Endodermal cell (in vitro differentiated cells): ENCODE measurements around the gene GPX4. TPM values are rescaled to one million over a fixed set of nuclear protein-coding genes. Genes with fewer than 3 reads are reported as not detected.

Source experiments
- DNase-seq: peaks from one replicate; pipeline ENCODE4 v3.0.0-alpha.2; 2017
- H3K27ac ChIP-seq: 2 replicates; pipeline ENCODE4 v1.5.1; 2013; ENCODE audit warnings: mild to moderate bottlenecking, low read depth, low read length, moderate library complexity
- H3K27me3 ChIP-seq: 2 replicates; pipeline ENCODE4 v1.6.1; 2013; ENCODE audit warnings: mild to moderate bottlenecking, low read length, moderate library complexity; ENCODE audit not compliant: insufficient read depth, control insufficient read depth, poor library complexity, severe bottlenecking
- H3K36me3 ChIP-seq: 2 replicates; pipeline ENCODE4 v1.7.0; 2013; ENCODE audit warnings: mild to moderate bottlenecking, low read length, moderate library complexity; ENCODE audit not compliant: control insufficient read depth, insufficient read depth
- H3K4me1 ChIP-seq: one replicate; pipeline ENCODE4 v1.7.0; 2013; ENCODE audit warnings: low read length; ENCODE audit not compliant: control insufficient read depth, insufficient read depth
- H3K4me3 ChIP-seq: 2 replicates; pipeline ENCODE4 v1.5.1; 2013; ENCODE audit warnings: mild to moderate bottlenecking, low read length, moderate library complexity
- H3K9ac ChIP-seq: 2 replicates; pipeline ENCODE4 v1.6.1; 2013; ENCODE audit warnings: mild to moderate bottlenecking, low read length, moderate library complexity; ENCODE audit not compliant: poor library complexity, severe bottlenecking; ENCODE audit errors: extremely low read depth
- H3K9me3 ChIP-seq: 2 replicates; pipeline ENCODE4 v1.6.1; 2013; ENCODE audit warnings: mild to moderate bottlenecking, low read length, moderate library complexity; ENCODE audit not compliant: control insufficient read depth
- H3K27ac Mint-ChIP-seq: 2 replicates; pipeline ENCODE4 v1.8.0; 2020; ENCODE audit warnings: mixed read lengths
- H3K27me3 Mint-ChIP-seq: 2 replicates; pipeline ENCODE4 v1.8.0; 2021; ENCODE audit warnings: mild to moderate bottlenecking, mixed read lengths; ENCODE audit not compliant: insufficient read depth
- H3K36me3 Mint-ChIP-seq: 2 replicates; pipeline ENCODE4 v1.8.0; 2020; ENCODE audit warnings: low read depth, mixed read lengths
- H3K4me1 Mint-ChIP-seq: 2 replicates; pipeline ENCODE4 v1.8.0; 2020; ENCODE audit warnings: mixed read lengths
- H3K4me3 Mint-ChIP-seq: 2 replicates; pipeline ENCODE4 v1.8.0; 2020; ENCODE audit warnings: mild to moderate bottlenecking, moderate library complexity, mixed read lengths
- H3K9me3 Mint-ChIP-seq: 2 replicates; pipeline ENCODE4 v1.8.0; 2020; ENCODE audit warnings: mild to moderate bottlenecking, mixed read lengths
- CTCF ChIP-seq: fragments of 200-600 bp; sonication (generic); conservative IDR thresholded peaks from 2 replicates; pipeline ENCODE4 v1.5.0; 2021; ENCODE audit warnings: antibody characterized with exemption, mild to moderate bottlenecking
- WGBS, 2 experiments: methylation state at CpG; one replicate each; pipeline versions ENCODE4 v1.1.5 to v1.1.7; 2013; ENCODE audit warnings: missing lambda C conversion rate in 2 of 2, mixed read lengths in 1 of 2; ENCODE audit not compliant: insufficient coverage in 1 of 2, insufficient read length in 1 of 2; 5-methylcytosine and 5-hydroxymethylcytosine counted together
- total RNA-seq, 2 donors: library from RNA; stranded (reverse); fragmentation: NEBNext Ultra II Directional in 1 of 2; extraction: Animal tissue kit (Norgen Biotek cat#: 25700) in 1 of 2; gene quantifications; 2 replicates in 1 of 2; 3 replicates in 1 of 2; pipeline ENCODE4 v1.2.1, GENCODE V29; 2021

GPX4 gene
- total RNA-seq, 2 donors from 2014 or later, result 331 to 449 TPM

DNA sequence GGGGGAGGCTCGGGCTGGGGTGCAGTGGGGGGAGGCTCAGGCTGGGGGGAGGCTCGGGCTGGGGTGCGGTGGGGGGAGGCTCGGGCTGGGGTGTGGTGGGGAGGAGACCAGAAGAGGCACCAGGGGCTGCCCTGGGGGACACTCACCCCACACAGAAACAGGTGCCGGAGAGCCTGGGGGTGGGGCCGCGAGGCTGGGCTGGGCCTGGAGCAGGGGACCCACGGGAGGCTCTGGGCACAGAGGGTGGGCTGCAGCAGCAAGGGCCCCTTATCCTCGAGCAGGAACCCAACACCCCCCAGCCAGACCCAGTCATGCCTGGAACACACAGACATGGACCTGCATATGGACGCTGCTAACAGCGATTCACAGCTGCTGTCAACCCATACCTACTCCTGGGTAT, 34.3 kb downstream of the GPX4 start:
- no peaks in the 10 kb centered on the region for H3K4me1 Mint-ChIP-seq
- Histone ChIP-seq H3K9me3 (no peaks in the 10 kb centered on the region), H3K4me3 (no peak overlapping the region), H3K27ac (no peak overlapping the region), H3K36me3 (peaks cover 18% of the 10 kb centered on the region), H3K27me3 (no peaks in the 10 kb centered on the region), H3K9ac (no peak overlapping the region), H3K4me1 (no peaks in the 10 kb centered on the region)
- 86 to 94% methylated on average over 5 to 7 of the region's 11 CpGs for WGBS, 2 experiments
- H3K27me3 Mint-ChIP-seq, result no peaks in the 10 kb centered on the region
- TF ChIP-seq CTCF, result no peak
- no peak overlapping the region for H3K4me3 Mint-ChIP-seq
- peaks cover 27% of the 10 kb centered on the region for H3K36me3 Mint-ChIP-seq
- no peak for DNase-seq
- H3K27ac Mint-ChIP-seq, result no peak overlapping the region
- H3K9me3 Mint-ChIP-seq, result no peaks in the 10 kb centered on the region

DNA sequence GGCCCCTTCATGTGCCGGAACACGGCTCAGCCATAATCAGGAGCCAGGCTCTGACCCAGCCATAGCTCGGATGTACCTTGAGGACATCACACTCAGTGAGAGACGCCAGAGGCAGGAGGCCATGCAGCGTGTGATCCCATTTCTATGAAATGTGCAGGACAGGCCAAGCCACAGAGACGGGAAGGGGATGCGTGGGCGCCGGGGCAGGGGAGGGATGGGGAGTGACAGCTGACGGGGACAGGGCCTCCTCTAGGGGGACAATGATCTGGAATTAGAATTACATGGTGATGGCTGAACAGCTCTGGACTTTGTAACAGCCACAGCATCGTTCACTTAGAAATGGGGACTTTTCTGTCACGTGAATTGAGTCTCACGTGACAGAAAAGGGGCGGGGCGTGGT, 35.3 kb downstream of the GPX4 start:
- no peaks in the 10 kb centered on the region for H3K27me3 ChIP-seq
- no peak overlapping the region for H3K9ac ChIP-seq
- Mint-ChIP-seq H3K36me3 (peaks cover 37% of the 10 kb centered on the region), H3K27me3 (no peaks in the 10 kb centered on the region), H3K4me1 (no peaks in the 10 kb centered on the region), H3K27ac (no peak overlapping the region), H3K4me3 (no peak overlapping the region), H3K9me3 (no peaks in the 10 kb centered on the region)
- WGBS, 2 experiments, result 95% methylated on average over 14 to 15 of the region's 15 CpGs
- no peak overlapping the region for H3K27ac ChIP-seq
- no peak for DNase-seq
- TF ChIP-seq CTCF, result no peak
- H3K36me3 ChIP-seq, result peaks cover 14% of the 10 kb centered on the region
- H3K4me3 ChIP-seq, result no peak overlapping the region
- no peaks in the 10 kb centered on the region for H3K9me3 ChIP-seq
- no peaks in the 10 kb centered on the region for H3K4me1 ChIP-seq

- H3K4me1 Mint-ChIP-seq, result no peaks in the 10 kb centered on the region
These were observed 36.7 kb downstream of the GPX4 start for GRCh38 chr19:1140272-1141027.

More at GRCh38 chr19:1140272-1141027, 36.7 kb downstream of the GPX4 start:
- DNase-seq, result no peak
- H3K27me3 ChIP-seq, result no peaks in the 10 kb centered on the region
- peaks cover 5% of the 10 kb centered on the region for H3K36me3 ChIP-seq
- H3K9ac ChIP-seq, result no peak overlapping the region
- Mint-ChIP-seq H3K27ac (no peak overlapping the region), H3K27me3 (no peaks in the 10 kb centered on the region), H3K36me3 (peaks cover 41% of the 10 kb centered on the region), H3K4me3 (no peak overlapping the region), H3K9me3 (no peaks in the 10 kb centered on the region)
- no peaks in the 10 kb centered on the region for H3K9me3 ChIP-seq
- no peaks in the 10 kb centered on the region for H3K4me1 ChIP-seq
- H3K27ac ChIP-seq, result no peak overlapping the region
- WGBS, 2 experiments, result 96 to 97% methylated on average over 36 to 39 of the region's 39 CpGs
- TF ChIP-seq CTCF, result no peak
- no peak overlapping the region for H3K4me3 ChIP-seq
